Small intestine (tissue), 7 donors: ENCODE data around the gene ATXN10. TPM values are rescaled to one million over a fixed set of nuclear protein-coding genes. Genes with fewer than 3 reads are reported as not detected.

Experiments used
- DNase-seq, 2 donors: peaks; one replicate each; pipeline versions ENCODE4 v3.0.0 to v3.0.0-alpha.2; 2013
- FAIRE-seq: peaks from 2 replicates; lab custom pipeline; 2012; peaks lifted over from hg19 to GRCh38; lab: Jason Lieb, UNC
- H3K27ac ChIP-seq, 3 donors: one replicate each; pipeline ENCODE4 v1.5.1; 2013; ENCODE audit warnings: low read length in 2 of 3, mild to moderate bottlenecking in 2 of 3, control low read depth in 1 of 3, inconsistent platforms in 1 of 3, low read depth in 1 of 3, moderate library complexity in 1 of 3
- H3K27me3 ChIP-seq, 3 donors: one replicate each; pipeline ENCODE4 v1.6.1; 2013; ENCODE audit warnings: low read length in 3 of 3, inconsistent platforms in 1 of 3; ENCODE audit not compliant: control insufficient read depth in 3 of 3, insufficient read depth in 3 of 3
- H3K36me3 ChIP-seq, 3 donors: one replicate each; pipeline ENCODE4 v1.6.1; 2013; ENCODE audit warnings: low read length in 3 of 3, inconsistent platforms in 1 of 3, low read depth in 1 of 3, mild to moderate bottlenecking in 1 of 3, moderate library complexity in 1 of 3; ENCODE audit not compliant: control insufficient read depth in 3 of 3, insufficient read depth in 2 of 3
- H3K4me1 ChIP-seq, 3 donors: one replicate each; pipeline ENCODE4 v1.6.1; 2013; ENCODE audit warnings: low read length in 2 of 3, inconsistent platforms in 1 of 3, low read depth in 1 of 3, mild to moderate bottlenecking in 1 of 3, moderate library complexity in 1 of 3; ENCODE audit not compliant: control insufficient read depth in 3 of 3, insufficient read depth in 2 of 3
- H3K4me3 ChIP-seq, 3 donors: one replicate each; pipeline ENCODE4 v1.5.1; 2013; ENCODE audit warnings: low read length in 3 of 3, control low read depth in 1 of 3, inconsistent platforms in 1 of 3, low read depth in 1 of 3, mild to moderate bottlenecking in 1 of 3, moderate library complexity in 1 of 3
- H3K9me3 ChIP-seq, 2 donors: one replicate each; pipeline ENCODE4 v1.6.1; 2013; ENCODE audit warnings: low read depth in 1 of 2, low read length in 1 of 2; ENCODE audit not compliant: control insufficient read depth in 2 of 2, insufficient read depth in 1 of 2
- WGBS, 3 donors: extraction: QIAGEN DNeasy Blood & Tissue Kit; methylation state at CpG; one replicate each; pipeline ENCODE4 v1.1.7; 2013; 5-methylcytosine and 5-hydroxymethylcytosine counted together
- polyA plus RNA-seq, 4 donors: library from polyadenylated mRNA; stranded (reverse) in 3 of 4; unstranded in 1 of 4; fragments of 200-250 nt in 3 of 4; fragments of 120-200 nt in 1 of 4; gene quantifications; one replicate each; pipeline versions ENCODE4 v1.2.1 to v1.2.3, GENCODE V29; 2013
- donor health status: healthy with polysubstance abuse.
- donor health status: control.
- donor health status: control.
- donor health status: Bipolar disorder and iron deficiency.
- donor health status: healthy.

Gene ATXN10
- polyA plus RNA-seq, 4 donors, result 15.4 to 74.3 (median 39.2) TPM

DNA sequence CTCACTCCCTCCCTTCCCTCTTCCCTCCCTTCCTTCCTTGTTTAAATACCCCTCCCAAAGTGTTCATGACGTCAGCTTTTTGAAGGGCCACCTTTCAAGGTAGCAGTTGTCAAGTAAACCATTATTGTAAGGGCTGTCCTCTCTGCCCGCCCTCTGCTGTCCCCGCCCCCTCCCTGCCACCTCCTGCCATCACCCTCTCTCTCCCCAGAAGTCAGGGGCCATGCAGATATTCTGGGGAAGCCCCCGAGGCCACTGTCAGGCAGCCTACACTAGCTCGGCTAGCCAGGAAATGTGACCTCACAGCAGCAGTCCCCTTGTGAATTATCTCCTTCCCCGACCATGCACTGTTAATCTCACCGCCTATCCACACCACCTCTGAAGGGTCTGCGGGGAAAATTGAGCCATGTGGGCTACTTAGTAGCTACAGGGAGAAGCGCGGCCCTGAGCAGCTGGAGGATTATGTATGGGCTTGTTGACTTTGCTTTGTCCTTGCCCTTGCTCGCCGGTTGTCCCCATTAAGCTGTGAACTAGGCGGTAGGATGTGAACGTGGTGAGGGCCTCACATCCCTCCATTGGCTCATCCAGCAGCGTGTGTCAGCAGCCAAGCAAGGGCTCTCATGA is 42.1 kb upstream of the ATXN10 start:
- H3K27ac ChIP-seq, result no peak overlapping the region
- FAIRE-seq (no peak), DNase-seq (no peak)
- H3K4me3 ChIP-seq, result no peak overlapping the region
- no peaks in the 10 kb centered on the region for H3K4me1 ChIP-seq
- peaks cover 0 to 20% (median 7%) of the 10 kb centered on the region in 3 donors for H3K27me3 ChIP-seq
- WGBS, 3 donors, result 60 to 65% (median 63%) methylated on average over 15 of the region's 15 CpGs
- no peaks in the 10 kb centered on the region for H3K9me3 ChIP-seq
- H3K36me3 ChIP-seq, result no peaks in the 10 kb centered on the region

GRCh38 chr22:45630436-45630835 is 41.2 kb upstream of the ATXN10 start:
- no peak for FAIRE-seq
- WGBS, 3 donors, result 90 to 91% (median 91%) methylated on average over 15 of the region's 15 CpGs
- no peaks in the 10 kb centered on the region for H3K9me3 ChIP-seq
- H3K4me1 ChIP-seq, result no peaks in the 10 kb centered on the region
- peaks cover 0 to 20% (median 7%) of the 10 kb centered on the region in 3 donors for H3K27me3 ChIP-seq
- no peak overlapping the region for H3K4me3 ChIP-seq
- H3K36me3 ChIP-seq, result no peaks in the 10 kb centered on the region
- H3K27ac ChIP-seq, result no peak overlapping the region
- DNase-seq, result no peak

- no peaks in the 10 kb centered on the region for H3K36me3 ChIP-seq
- FAIRE-seq, result no peak
- no peaks in the 10 kb centered on the region for H3K4me1 ChIP-seq
- H3K27me3 ChIP-seq, result peaks cover 0 to 21% (median 7%) of the 10 kb centered on the region in 3 donors
- no peak overlapping the region for H3K27ac ChIP-seq
- no peak for DNase-seq
- H3K4me3 ChIP-seq, result no peak overlapping the region
- H3K9me3 ChIP-seq, result no peaks in the 10 kb centered on the region
- 52 to 64% (median 61%) methylated on average over 12 of the region's 12 CpGs for WGBS, 3 donors
Measured at GRCh38 chr22:45631140-45631840, 40.3 kb upstream of the ATXN10 start.

GRCh38 chr22:45631841-45632238 is 39.8 kb upstream of the ATXN10 start:
- Histone ChIP-seq H3K27ac (no peak overlapping the region), H3K27me3 (peaks cover 0 to 26% (median 7%) of the 10 kb centered on the region in 3 donors), H3K4me3 (no peak overlapping the region), H3K4me1 (no peaks in the 10 kb centered on the region), H3K9me3 (no peaks in the 10 kb centered on the region), H3K36me3 (no peaks in the 10 kb centered on the region)
- WGBS, 3 donors, result 77 to 85% (median 83%) methylated on average over 7 of the region's 7 CpGs
- DNase-seq, result no peak
- no peak for FAIRE-seq

DNA sequence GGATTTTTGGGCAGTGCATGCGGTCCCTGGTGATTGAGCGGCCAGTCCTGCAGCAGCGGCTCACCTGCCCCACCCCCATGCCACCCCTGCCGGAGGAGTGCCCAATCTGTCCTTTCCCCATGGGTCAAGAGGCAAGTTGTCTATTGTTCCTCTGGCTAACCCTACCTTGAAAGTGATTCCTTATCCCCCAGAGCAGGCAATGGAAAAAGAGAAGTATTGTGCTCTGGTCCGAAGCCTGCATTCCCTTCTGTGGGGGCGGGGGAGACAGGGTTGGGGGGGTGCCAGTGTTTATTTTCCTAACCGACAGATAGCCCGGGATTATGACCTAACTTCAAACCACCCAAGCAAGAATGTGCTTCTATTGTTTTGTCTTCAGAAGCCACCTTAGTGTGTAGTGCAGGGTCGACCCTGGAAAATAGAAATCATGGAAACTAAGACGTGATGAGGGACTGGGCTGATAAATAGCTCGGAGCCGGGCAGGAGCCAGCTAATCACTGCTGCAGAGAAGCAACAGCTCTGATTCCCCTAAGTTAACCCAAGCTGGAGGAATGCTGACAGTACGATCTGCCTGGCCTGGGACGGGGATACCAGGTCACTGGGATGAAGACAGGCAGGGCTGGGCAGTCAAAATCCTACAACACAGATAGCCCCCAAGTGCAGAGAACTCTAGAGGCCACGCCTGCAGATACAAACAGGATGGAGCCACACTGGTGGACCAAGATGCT is 38.7 kb upstream of the ATXN10 start:
- no peak overlapping the region for H3K27ac ChIP-seq
- H3K27me3 ChIP-seq, result peaks cover 0 to 28% (median 7%) of the 10 kb centered on the region in 3 donors
- no peaks in the 10 kb centered on the region for H3K4me1 ChIP-seq
- H3K9me3 ChIP-seq, result no peaks in the 10 kb centered on the region
- DNase-seq (no peak), FAIRE-seq (no peak)
- 6 to 20% (median 18%) methylated on average over 15 of the region's 15 CpGs for WGBS, 3 donors
- H3K4me3 ChIP-seq, result no peak overlapping the region
- H3K36me3 ChIP-seq, result no peaks in the 10 kb centered on the region

DNA sequence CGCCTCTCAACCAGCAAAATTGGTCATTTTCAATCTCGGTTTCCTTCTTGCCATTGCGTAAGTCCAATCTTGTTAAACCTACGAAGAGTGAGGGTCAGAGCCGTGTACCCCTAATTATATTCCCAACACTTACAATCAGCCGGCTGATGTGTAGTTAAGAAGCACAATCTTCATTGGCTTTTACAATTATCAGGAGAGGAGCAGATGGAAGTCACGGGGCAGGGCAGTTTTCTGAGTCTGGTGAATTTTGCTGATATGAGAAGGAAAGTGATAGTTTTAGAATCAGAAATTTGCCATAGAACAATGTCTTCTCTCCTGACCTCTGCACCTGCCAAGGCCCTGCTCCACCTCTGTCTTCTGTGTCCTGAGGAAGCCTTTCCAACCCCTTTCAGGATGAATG is 35.0 kb upstream of the ATXN10 start:
- WGBS, 3 donors, result 60 to 83% (median 70%) methylated on average over 7 of the region's 7 CpGs
- H3K27ac ChIP-seq, result no peak overlapping the region
- peaks cover 0 to 27% (median 3%) of the 10 kb centered on the region in 3 donors for H3K27me3 ChIP-seq
- DNase-seq (no peak), FAIRE-seq (no peak)
- H3K36me3 ChIP-seq, result no peaks in the 10 kb centered on the region
- no peak overlapping the region for H3K4me3 ChIP-seq
- peaks cover 0 to 8% (median 3%) of the 10 kb centered on the region in 3 donors for H3K4me1 ChIP-seq
- no peaks in the 10 kb centered on the region for H3K9me3 ChIP-seq

- Histone ChIP-seq H3K36me3 (no peaks in the 10 kb centered on the region), H3K9me3 (no peaks in the 10 kb centered on the region), H3K4me1 (peaks cover 0 to 8% (median 3%) of the 10 kb centered on the region in 3 donors), H3K27me3 (peaks cover 0 to 18% (median 0%) of the 10 kb centered on the region in 3 donors), H3K4me3 (no peak overlapping the region), H3K27ac (no peak overlapping the region)
- DNase-seq (no peak), FAIRE-seq (no peak)
- 51 to 76% (median 55%) methylated on average over 3 of the region's 3 CpGs for WGBS, 3 donors
Measured at GRCh38 chr22:45638197-45638596, 33.4 kb upstream of the ATXN10 start.
